NCI-H748 (cell line): Measurements from ENCODE around the gene CHL1.
A peak's percentile ranks its signal among the peaks of the same experiment; 100 is the strongest.

ENCODE experiments used
- DNase-seq: peaks from one replicate; lab custom pipeline; 2025; ENCODE audit not compliant: unreplicated experiment; lab: John Stamatoyannopoulos, UW

The CHL1 gene

GRCh38 chr3:380801-381200, 184.2 kb downstream of the CHL1 start:
- DNase-seq, result no peak

DNA sequence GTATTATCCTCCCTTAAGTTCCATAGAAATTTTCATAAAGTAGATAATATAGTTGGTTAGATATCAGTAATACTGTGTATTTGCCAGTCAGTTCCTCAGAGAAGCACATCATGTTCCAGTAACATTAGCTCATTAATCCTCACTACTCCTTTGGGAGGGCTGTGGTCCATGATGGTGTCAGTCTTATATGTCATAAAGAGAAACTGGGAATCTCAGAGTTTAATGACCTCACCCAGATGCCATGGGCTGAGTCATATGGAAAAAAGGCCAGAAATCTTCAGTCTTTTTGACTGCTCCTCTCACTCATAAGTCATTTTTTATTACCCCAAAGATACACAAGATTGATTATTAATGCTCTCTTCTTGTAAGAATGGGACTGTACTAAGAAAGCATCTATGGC, 188.6 kb downstream of the CHL1 start:
- no peak for DNase-seq

DNA sequence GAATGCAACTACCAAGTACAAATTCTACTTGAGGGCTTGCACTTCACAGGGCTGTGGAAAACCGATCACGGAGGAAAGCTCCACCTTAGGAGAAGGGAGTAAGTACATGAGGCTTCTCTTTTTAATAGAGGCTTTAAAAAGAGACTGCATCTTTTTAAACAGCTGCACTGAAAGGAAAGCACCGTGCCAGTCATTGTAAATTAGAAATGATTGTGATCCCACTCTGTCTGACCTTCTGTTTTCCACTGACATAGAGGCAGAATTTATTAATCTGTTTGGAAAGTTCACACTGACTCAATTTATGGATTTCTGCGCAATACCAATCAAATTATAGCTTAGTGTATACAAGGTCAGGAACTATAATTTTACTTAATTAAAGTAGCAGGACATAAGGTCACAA, 198.2 kb downstream of the CHL1 start:
- no peak for DNase-seq

DNA sequence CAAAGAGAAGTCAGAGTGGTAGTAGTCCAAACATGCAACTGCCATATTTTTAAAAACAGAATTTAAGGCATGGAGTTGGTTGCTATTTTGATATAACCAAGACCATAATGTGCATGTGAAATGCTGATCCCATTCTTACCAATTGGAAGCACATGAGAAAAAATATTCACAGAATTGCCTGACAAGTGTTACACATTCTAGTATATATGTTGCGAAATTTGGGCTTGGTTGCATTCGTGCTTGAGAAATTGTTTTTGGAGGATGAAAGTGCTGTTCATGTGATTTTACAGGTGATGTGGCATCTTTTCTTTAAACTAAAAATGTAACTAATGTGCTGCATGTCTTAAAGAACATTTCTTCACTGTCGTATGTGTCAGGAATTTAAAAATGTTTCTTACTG, 199.7 kb downstream of the CHL1 start:
- no peak for DNase-seq

GRCh38 chr3:399647-400046, 203.1 kb downstream of the CHL1 start:
- no peak for DNase-seq

DNA sequence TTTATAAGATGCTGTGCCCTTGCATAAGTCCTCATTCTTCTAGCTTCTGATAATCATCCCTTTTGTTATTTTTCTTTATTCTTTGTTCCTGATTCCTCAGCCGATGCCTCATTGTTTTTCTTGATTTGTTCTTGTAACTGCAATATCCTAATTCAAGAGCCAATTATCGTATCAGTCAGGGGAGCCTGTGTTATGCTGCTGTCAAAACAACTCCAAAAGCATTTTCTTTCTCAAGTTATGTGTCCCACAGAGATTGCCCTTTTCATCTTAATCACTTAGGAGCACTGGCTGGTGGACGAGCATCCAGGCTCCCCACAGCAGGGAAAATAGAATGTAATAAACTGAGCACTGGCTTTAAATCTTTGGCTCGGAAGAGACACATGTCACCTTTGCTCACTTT, 207.3 kb downstream of the CHL1 start:
- DNase-seq, result no peak

- no peak for DNase-seq
Measured at GRCh38 chr3:409011-409410, 212.4 kb downstream of the CHL1 start.

GRCh38 chr3:411226-411625, 214.7 kb downstream of the CHL1 start:
- no peak for DNase-seq

- peak; percentile 28 for DNase-seq
Measured at GRCh38 chr3:414063-414462, 217.5 kb downstream of the CHL1 start.

DNA sequence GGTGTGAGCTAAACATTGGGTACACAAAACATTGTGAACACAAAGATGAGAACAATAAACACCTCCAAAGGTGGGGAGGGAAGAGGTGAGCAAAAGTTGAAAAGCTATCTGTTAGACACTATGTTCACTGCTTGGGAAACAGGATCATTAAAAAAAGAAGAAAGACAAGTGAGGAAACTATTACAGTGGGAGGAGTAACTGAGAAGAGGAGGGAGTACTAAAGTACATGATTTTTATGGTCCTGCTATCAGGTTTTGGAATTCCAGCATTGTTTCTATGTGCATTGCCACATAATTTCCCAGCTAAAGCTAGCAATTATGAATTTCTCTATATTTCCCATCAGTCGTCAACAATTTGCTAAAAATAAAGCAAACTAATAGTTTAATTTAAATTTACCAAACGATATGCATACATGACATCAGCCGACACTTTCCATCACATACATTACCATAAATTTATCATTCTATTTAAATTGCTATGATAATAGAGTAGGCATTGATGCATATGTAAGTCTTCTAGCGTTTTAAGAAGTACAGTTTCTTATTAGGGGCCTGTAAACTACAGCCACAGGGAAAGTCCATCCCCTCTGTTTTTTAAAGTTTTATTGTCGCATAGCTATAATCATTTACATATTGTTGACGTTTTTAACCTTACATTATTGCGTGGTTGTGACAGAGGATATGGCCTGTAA, 221.8 kb downstream of the CHL1 start:
- DNase-seq, result no peak

GRCh38 chr3:420584-420983, 224.0 kb downstream of the CHL1 start:
- DNase-seq, result no peak

GRCh38 chr3:425079-425478, 228.5 kb downstream of the CHL1 start:
- no peak for DNase-seq

DNA sequence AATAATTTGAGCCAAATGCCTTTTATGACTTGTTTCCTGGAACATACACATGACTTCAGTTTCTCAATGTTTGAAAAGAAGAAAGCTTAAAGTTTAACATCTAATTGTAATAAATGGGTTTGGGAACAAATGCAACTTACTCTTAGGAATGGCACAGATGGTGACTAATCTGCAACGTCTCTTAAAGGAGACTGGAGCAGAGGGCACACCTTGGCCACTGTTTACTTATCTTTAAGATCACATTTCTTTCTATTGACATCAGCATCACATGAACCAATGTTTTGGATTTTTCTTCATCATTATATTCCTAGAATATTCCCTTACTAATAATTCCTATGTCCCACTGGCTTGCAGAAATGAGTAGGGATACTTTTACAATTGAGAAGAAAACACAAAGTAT, 229.5 kb downstream of the CHL1 start:
- no peak for DNase-seq

- DNase-seq, result no peak
Measured at GRCh38 chr3:427128-427527, 230.6 kb downstream of the CHL1 start.

- peak; percentile 9 for DNase-seq
Measured at GRCh38 chr3:430186-430585, 233.6 kb downstream of the CHL1 start.

DNA sequence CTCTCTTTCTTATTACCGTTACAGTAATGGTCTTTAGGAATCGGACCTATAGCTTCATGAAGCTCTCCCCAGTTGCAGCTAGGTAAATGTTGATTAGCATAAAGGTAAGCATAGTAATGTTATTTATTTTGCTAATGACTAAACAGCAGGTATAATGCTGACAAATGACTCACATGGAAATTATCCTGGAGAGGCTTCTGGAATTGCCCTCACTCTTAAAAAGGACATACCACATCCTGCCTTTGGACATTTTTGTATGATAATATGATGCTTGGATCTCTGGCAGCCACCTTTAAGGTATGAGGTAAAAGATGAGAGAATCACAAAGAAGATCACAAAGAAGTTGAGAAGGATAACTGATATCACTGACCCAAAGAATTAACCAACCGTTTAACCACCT, 238.6 kb downstream of the CHL1 start:
- DNase-seq, result no peak

GRCh38 chr3:436053-436452, 239.5 kb downstream of the CHL1 start:
- no peak for DNase-seq

DNA sequence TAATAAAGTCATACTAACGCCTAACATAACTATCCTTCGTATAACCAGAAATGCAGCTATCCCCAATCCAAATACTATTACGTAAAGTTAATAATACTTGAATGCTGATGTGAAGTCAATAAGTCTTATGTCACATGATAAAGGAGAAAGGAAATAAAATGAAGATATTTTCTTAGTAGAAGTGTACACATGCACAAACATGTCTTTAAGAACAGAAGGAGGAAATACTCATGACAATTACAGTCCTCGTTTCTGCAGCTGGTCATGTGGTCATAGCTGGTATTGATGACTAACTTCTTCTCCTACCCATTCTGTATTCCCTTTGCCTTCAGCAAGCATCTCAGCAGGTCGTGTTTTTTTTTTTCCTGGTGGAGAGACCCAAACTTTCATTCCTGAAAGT, 244.3 kb downstream of the CHL1 start:
- DNase-seq, result no peak

DNA sequence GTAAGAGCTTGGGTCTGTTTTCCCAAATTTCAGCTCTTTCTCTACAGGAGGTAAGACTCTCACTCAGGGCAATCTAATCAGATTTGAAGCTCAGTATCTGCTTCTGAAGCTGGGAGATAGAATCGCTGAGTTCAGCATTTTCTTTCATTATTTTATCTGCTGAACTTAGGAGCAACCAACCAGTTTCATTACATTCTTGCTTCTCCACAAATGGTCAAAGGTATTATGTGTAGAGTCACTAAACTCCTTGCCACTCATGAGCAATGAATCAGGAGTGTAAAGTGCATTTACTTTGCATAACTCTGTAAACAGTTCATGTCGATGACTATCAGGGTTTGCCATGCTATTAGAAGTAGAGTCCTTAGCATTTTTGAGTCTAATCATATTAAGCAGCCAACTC, 249.4 kb downstream of the CHL1 start:
- no peak for DNase-seq

GRCh38 chr3:447671-448070, 251.1 kb downstream of the CHL1 start:
- DNase-seq, result no peak

DNA sequence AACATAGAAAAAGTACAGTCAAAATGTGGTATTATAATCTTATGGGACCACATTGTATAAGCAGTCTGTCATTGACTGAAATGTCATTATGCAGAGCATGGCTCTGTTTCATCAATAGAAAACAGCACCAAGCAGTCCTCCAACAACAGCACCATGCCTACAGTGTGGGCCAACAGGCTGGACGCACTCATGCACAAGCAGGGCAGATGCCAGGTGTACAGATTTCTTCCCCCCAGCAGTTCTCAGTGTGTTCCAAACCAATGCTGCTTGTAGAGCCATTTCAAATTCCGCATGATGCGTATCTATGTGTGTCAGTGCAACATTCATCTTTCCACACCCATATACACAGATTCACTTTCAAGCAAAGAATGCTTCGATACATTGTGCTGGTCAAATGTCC, 253.1 kb downstream of the CHL1 start:
- no peak for DNase-seq

- no peak for DNase-seq
Measured at GRCh38 chr3:452221-452620, 255.7 kb downstream of the CHL1 start.

DNA sequence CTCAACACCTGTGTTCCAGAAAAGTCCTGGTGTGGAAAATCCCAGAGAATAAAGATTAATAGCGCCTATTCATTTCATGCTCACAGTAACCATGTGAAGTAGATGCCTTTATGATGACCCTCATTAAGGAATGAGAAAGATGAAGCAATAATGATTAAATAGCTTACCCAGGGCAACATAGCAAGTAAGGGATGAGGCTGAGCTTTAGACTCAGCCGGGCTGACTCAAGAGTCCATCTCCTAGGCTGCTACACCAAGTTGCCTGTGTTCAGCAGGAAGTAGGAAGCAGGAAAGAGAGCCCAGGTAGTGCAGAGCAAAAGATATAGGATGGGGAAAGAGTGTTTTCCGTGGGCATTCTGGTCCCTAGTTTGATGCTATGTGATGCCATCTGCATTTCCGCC, 256.5 kb downstream of the CHL1 start:
- no peak for DNase-seq

GRCh38 chr3:454986-455385, 258.4 kb downstream of the CHL1 start:
- DNase-seq, result no peak
